Neuronal stem cell (in vitro differentiated cells): ENCODE data around the gene FIGN.
A peak's percentile ranks its signal among the peaks of the same experiment; 100 is the strongest.

Source experiments
- DNase-seq: peaks from one replicate; pipeline ENCODE4 v3.0.0-alpha.2; 2013; ENCODE audit warnings: low spot score
- H2AFZ ChIP-seq: one replicate; pipeline ENCODE4 v1.6.1; 2013; ENCODE audit warnings: mild to moderate bottlenecking, low read length, inconsistent platforms
- H2AK5ac ChIP-seq: 2 replicates; pipeline ENCODE4 v1.6.1; 2013; ENCODE audit warnings: low read depth, mild to moderate bottlenecking, inconsistent platforms, low read length, moderate library complexity, mixed read lengths
- H2BK120ac ChIP-seq: 2 replicates; pipeline ENCODE4 v1.6.1; 2013; ENCODE audit warnings: low read depth, mild to moderate bottlenecking, inconsistent platforms, low read length, moderate library complexity, mixed read lengths
- H2BK12ac ChIP-seq: one replicate; pipeline ENCODE4 v1.6.1; 2013; ENCODE audit warnings: low read length, inconsistent platforms
- H2BK15ac ChIP-seq: 2 replicates; pipeline ENCODE4 v1.6.1; 2013; ENCODE audit warnings: mild to moderate bottlenecking, low read length, inconsistent platforms, mixed read lengths
- H2BK5ac ChIP-seq: one replicate; pipeline ENCODE4 v1.6.1; 2013; ENCODE audit warnings: inconsistent platforms, mild to moderate bottlenecking, low read length, moderate library complexity
- H3K14ac ChIP-seq: one replicate; pipeline ENCODE4 v1.6.1; 2013; ENCODE audit warnings: low read length, inconsistent platforms
- H3K18ac ChIP-seq: 2 replicates; pipeline ENCODE4 v1.6.1; 2013; ENCODE audit warnings: low read length, inconsistent platforms
- H3K23ac ChIP-seq: 2 replicates; pipeline ENCODE4 v1.6.1; 2013; ENCODE audit warnings: low read depth, mild to moderate bottlenecking, mixed read lengths, low read length, inconsistent platforms; ENCODE audit not compliant: poor library complexity
- H3K27ac ChIP-seq: replicated peaks from 3 replicates; pipeline ENCODE4 v1.5.1; 2013; ENCODE audit warnings: low read length, inconsistent platforms
- H3K27me3 ChIP-seq, 3 experiments: 2 replicates each; pipeline ENCODE4 v1.6.1; 2013; ENCODE audit warnings: low read length in 3 of 3, mild to moderate bottlenecking in 2 of 3, inconsistent platforms in 1 of 3, low read depth in 1 of 3, mixed read lengths in 1 of 3, moderate library complexity in 1 of 3; ENCODE audit not compliant: control insufficient read depth in 3 of 3, insufficient read depth in 3 of 3
- H3K36me3 ChIP-seq, 2 donors: replicated peaks in 1 of 2; 2 replicates each; pipeline ENCODE4 v1.6.1; 2013; ENCODE audit warnings: low read length in 2 of 2; ENCODE audit not compliant: control insufficient read depth in 2 of 2, insufficient read depth in 2 of 2
- H3K4ac ChIP-seq: 2 replicates; pipeline ENCODE4 v1.6.1; 2013; ENCODE audit warnings: inconsistent platforms, mild to moderate bottlenecking, low read length, moderate library complexity
- H3K4me1 ChIP-seq, 2 donors: 1 replicate in 1 of 2; 2 replicates in 1 of 2; pipeline ENCODE4 v1.6.1; 2013; ENCODE audit warnings: low read length in 2 of 2, low read depth in 1 of 2; ENCODE audit not compliant: control insufficient read depth in 2 of 2, insufficient read depth in 1 of 2
- H3K4me2 ChIP-seq: one replicate; pipeline ENCODE4 v1.6.1; 2013; ENCODE audit warnings: mild to moderate bottlenecking, low read length, inconsistent platforms; ENCODE audit not compliant: insufficient read depth, poor library complexity, severe bottlenecking
- H3K4me3 ChIP-seq, 2 donors: 2 replicates each; pipeline ENCODE4 v1.5.1; 2013; ENCODE audit warnings: low read length in 2 of 2, mild to moderate bottlenecking in 2 of 2, inconsistent platforms in 1 of 2, moderate library complexity in 1 of 2
- H3K79me1 ChIP-seq: one replicate; pipeline ENCODE4 v1.6.1; 2013; ENCODE audit warnings: low read depth, mild to moderate bottlenecking, inconsistent platforms, low read length, moderate library complexity
- H3K9ac ChIP-seq: one replicate; pipeline ENCODE4 v1.6.1; 2013; ENCODE audit warnings: mild to moderate bottlenecking, low read depth, low read length, inconsistent platforms; ENCODE audit not compliant: poor library complexity
- H3K9me3 ChIP-seq, 2 donors: replicated peaks in 1 of 2; 2 replicates each; pipeline versions ENCODE3 to v1.6.1; 2013; ENCODE audit warnings: low read length in 2 of 2, mild to moderate bottlenecking in 2 of 2, inconsistent platforms in 1 of 2, low read depth in 1 of 2, mixed read lengths in 1 of 2, moderate library complexity in 1 of 2; ENCODE audit not compliant: control insufficient read depth in 2 of 2, insufficient read depth in 1 of 2
- H4K8ac ChIP-seq: one replicate; pipeline ENCODE4 v1.6.1; 2013; ENCODE audit warnings: low read depth, mild to moderate bottlenecking, inconsistent platforms, low read length, moderate library complexity
- H4K91ac ChIP-seq: one replicate; pipeline ENCODE4 v1.6.1; 2013; ENCODE audit warnings: low read length, low read depth, mild to moderate bottlenecking, inconsistent platforms; ENCODE audit not compliant: poor library complexity
- WGBS, 2 donors: extraction: QIAGEN DNeasy Blood & Tissue Kit; methylation state at CpG; one replicate each; pipeline ENCODE4 v1.1.7; 2013; ENCODE audit warnings: missing lambda C conversion rate in 2 of 2, mixed read lengths in 1 of 2; ENCODE audit not compliant: insufficient read length in 2 of 2, insufficient replicate concordance in 1 of 2; ENCODE audit errors: extremely low coverage in 2 of 2; 5-methylcytosine and 5-hydroxymethylcytosine counted together

FIGN gene

GRCh38 chr2:163737563-163737962, 1.8 kb upstream of the FIGN start:
- Histone ChIP-seq H3K18ac (no peak overlapping the region), H3K4me1 (peaks cover 1 to 6% of the 10 kb centered on the region in 2 donors), H2BK12ac (no peak overlapping the region), H3K9me3 (no peaks in the 10 kb centered on the region), H4K91ac (no peak overlapping the region), H3K9ac (no peak overlapping the region), H2BK5ac (no peak overlapping the region), H3K14ac (no peak overlapping the region), H3K27ac (no peak overlapping the region), H3K27me3 (no peaks in the 10 kb centered on the region), H3K4me2 (no peak overlapping the region), H3K23ac (no peak overlapping the region), H4K8ac (no peak overlapping the region), H3K4ac (no peak overlapping the region), H2AK5ac (no peak overlapping the region), H2BK120ac (no peak overlapping the region), H3K79me1 (no peaks in the 10 kb centered on the region), H2BK15ac (no peak overlapping the region), H3K36me3 (no peaks in the 10 kb centered on the region), H2AFZ (peak overlapping the region; percentile 62), H3K4me3 (peak overlapping the region in 1 of 2 donors; percentile 67)
- no CpG with 5 or more reads among the region's 2 CpGs for WGBS, 2 donors
- DNase-seq: no peak

GRCh38 chr2:163737190-163737439, 1.3 kb upstream of the FIGN start:
- H3K27ac ChIP-seq: peak overlapping the region; percentile 99
- H2BK12ac ChIP-seq: no peak overlapping the region
- H3K4ac ChIP-seq: no peak overlapping the region
- H3K4me3 ChIP-seq: peak overlapping the region; percentile 67 to 92
- H3K14ac ChIP-seq: no peak overlapping the region
- no peak overlapping the region for H4K91ac ChIP-seq
- H2AK5ac ChIP-seq: no peak overlapping the region
- H2AFZ ChIP-seq: peak overlapping the region; percentile 62
- DNase-seq: no peak
- H3K36me3 ChIP-seq: no peaks in the 10 kb centered on the region
- H2BK120ac ChIP-seq: no peak overlapping the region
- peak overlapping the region; percentile 77 for H3K4me2 ChIP-seq
- H3K79me1 ChIP-seq: no peaks in the 10 kb centered on the region
- H3K9me3 ChIP-seq: no peaks in the 10 kb centered on the region
- no peak overlapping the region for H2BK5ac ChIP-seq
- H3K4me1 ChIP-seq: peaks cover 1 to 6% of the 10 kb centered on the region in 2 donors
- H3K9ac ChIP-seq: no peak overlapping the region
- H3K18ac ChIP-seq: peak overlapping the region; percentile 100
- no peak overlapping the region for H4K8ac ChIP-seq
- no CpG with 5 or more reads among the region's 5 CpGs for WGBS, 2 donors
- H3K23ac ChIP-seq: no peak overlapping the region
- no peak overlapping the region for H2BK15ac ChIP-seq
- no peaks in the 10 kb centered on the region for H3K27me3 ChIP-seq

- Histone ChIP-seq H3K9me3 (no peaks in the 10 kb centered on the region), H3K23ac (peak overlapping the region; percentile 85), H2BK12ac (peak overlapping the region; percentile 90), H3K36me3 (no peaks in the 10 kb centered on the region), H3K27ac (peak overlapping the region; percentile 99), H2BK120ac (peak overlapping the region; percentile 100), H3K4me2 (peak overlapping the region; percentile 77), H3K4me1 (peaks cover 1 to 11% of the 10 kb centered on the region in 2 donors), H3K79me1 (no peaks in the 10 kb centered on the region), H2BK5ac (peak overlapping the region; percentile 99), H4K8ac (no peak overlapping the region), H3K27me3 (no peaks in the 10 kb centered on the region), H4K91ac (no peak overlapping the region), H3K14ac (peak overlapping the region; percentile 56), H2BK15ac (peak overlapping the region; percentile 85), H2AK5ac (peak overlapping the region; percentile 100), H3K4me3 (peak overlapping the region; percentile 67 to 92), H3K9ac (peak overlapping the region; percentile 94), H3K18ac (peak overlapping the region; percentile 100), H3K4ac (peak overlapping the region; percentile 89), H2AFZ (peak overlapping the region; percentile 62)
- peak; percentile 79 for DNase-seq
- WGBS, 2 donors: no CpG with 5 or more reads among the region's 54 CpGs
Observed at GRCh38 chr2:163736433-163737189, 803 bp upstream of the FIGN start.

- Histone ChIP-seq H2BK15ac (no peak overlapping the region), H3K9ac (no peak overlapping the region), H4K8ac (no peak overlapping the region), H4K91ac (no peak overlapping the region), H3K14ac (no peak overlapping the region), H3K36me3 (no peaks in the 10 kb centered on the region), H3K27me3 (no peaks in the 10 kb centered on the region), H2BK12ac (no peak overlapping the region), H3K9me3 (no peaks in the 10 kb centered on the region), H3K4me2 (peak overlapping the region; percentile 54), H3K27ac (peak overlapping the region; percentile 99), H2AK5ac (no peak overlapping the region), H3K18ac (no peak overlapping the region), H2BK5ac (no peak overlapping the region), H2BK120ac (no peak overlapping the region), H3K79me1 (no peaks in the 10 kb centered on the region), H2AFZ (peak overlapping the region; percentile 62), H3K4me3 (peak overlapping the region; percentile 67 to 92), H3K23ac (no peak overlapping the region), H3K4ac (no peak overlapping the region), H3K4me1 (peaks cover 1 to 19% of the 10 kb centered on the region in 2 donors)
- no CpG with 5 or more reads among the region's 16 CpGs for WGBS, 2 donors
- DNase-seq: peak; percentile 51
Observed at GRCh38 chr2:163734881-163735684, 725 bp downstream of the FIGN start.
